Vagina (tissue), 2 donors: ENCODE results near the gene EEF1E1. TPM values are rescaled to one million over a fixed set of nuclear protein-coding genes. Genes with fewer than 3 reads are reported as not detected.
"Not testable (repeated sequence)": the region's sequence is repeated elsewhere in the genome, so short reads cannot be mapped to it uniquely, and the experiment has no call there.

Experiments used
- DNase-seq, 2 donors: peaks; one replicate each; pipeline ENCODE4 v3.0.0-alpha.2; 2017; ENCODE audit errors: extremely low spot score in 2 of 2
- H3K27ac ChIP-seq: fragments of 200-600 bp; sonication (generic); one replicate; pipeline ENCODE4 v1.5.1; 2019
- H3K27me3 ChIP-seq: fragments of 200-600 bp; sonication (generic); one replicate; pipeline ENCODE4 v1.5.1; 2019
- H3K36me3 ChIP-seq, 2 donors: fragments of 200-600 bp; sonication (generic); one replicate each; pipeline ENCODE4 v1.5.1; 2017 to 2019
- H3K4me1 ChIP-seq: fragments of 200-600 bp; sonication (generic); one replicate; pipeline ENCODE4 v1.5.1; 2019
- H3K4me3 ChIP-seq, 2 donors: fragments of 200-600 bp; sonication (generic); 1 replicate in 1 of 2; 2 replicates in 1 of 2; pipeline ENCODE4 v1.5.1; 2016 to 2019
- H3K9me3 ChIP-seq: fragments of 200-600 bp; sonication (generic); one replicate; pipeline ENCODE4 v1.5.1; 2019
- CTCF ChIP-seq, 3 experiments: fragments of 450-650 bp in 2 of 3; fragments of 200-600 bp in 1 of 3; sonication (generic) in 1 of 3; IDR thresholded peaks; one replicate each; pipeline ENCODE4 v1.5.1; 2017 to 2019; ENCODE audit warnings: antibody characterized with exemption in 3 of 3, mild to moderate bottlenecking in 2 of 3, moderate library complexity in 2 of 3
- POLR2A ChIP-seq, 2 donors: fragments of 450-650 bp; IDR thresholded peaks; one replicate each; pipeline ENCODE4 v1.6.1; 2017; ENCODE audit warnings: antibody characterized with exemption in 2 of 2, mild to moderate bottlenecking in 2 of 2, moderate library complexity in 2 of 2
- POLR2AphosphoS5 ChIP-seq, 2 donors: sonication (generic); formaldehyde crosslinking; IDR thresholded peaks; one replicate each; pipeline ENCODE4 v1.9.0; 2017; ENCODE audit warnings: antibody characterized with exemption in 2 of 2, mild to moderate bottlenecking in 2 of 2, low read depth in 1 of 2; ENCODE audit not compliant: insufficient read depth in 1 of 2
- intact Hi-C: fragments of 100-400 bp; cut with DNase I; formaldehyde crosslinking; loops from one replicate; pipeline ENCODE4 v1.15.1; 2023
- total RNA-seq: library from RNA; depleted of rRNA; stranded (reverse); fragments of >200 nt; gene quantifications from one replicate; pipeline ENCODE4 v1.2.3, GENCODE V29; 2016

EEF1E1 gene
- total RNA-seq, 1 donor from 2014 or later: 53.0 TPM

- Histone ChIP-seq H3K9me3 (no peaks in the 10 kb centered on the region), H3K4me3 (no peak overlapping the region), H3K27me3 (no peaks in the 10 kb centered on the region), H3K36me3 (peaks cover 0 to 23% of the 10 kb centered on the region in 2 donors), H3K4me1 (peaks cover 6% of the 10 kb centered on the region), H3K27ac (no peak overlapping the region)
- DNase-seq: no peak
- intact Hi-C loops: no loop called here
- TF ChIP-seq POLR2AphosphoS5 (IDR thresholded peaks at IDR 0.05; ENCODE audit: insufficient read depth in 1 of 2, low read depth in 1 of 2) (no peak), CTCF (IDR thresholded peaks at IDR 0.05) (no peak), POLR2A (IDR thresholded peaks at IDR 0.05) (no peak)
Observed at GRCh38 chr6:8043221-8043620, 59.1 kb downstream of the EEF1E1 start.

DNA sequence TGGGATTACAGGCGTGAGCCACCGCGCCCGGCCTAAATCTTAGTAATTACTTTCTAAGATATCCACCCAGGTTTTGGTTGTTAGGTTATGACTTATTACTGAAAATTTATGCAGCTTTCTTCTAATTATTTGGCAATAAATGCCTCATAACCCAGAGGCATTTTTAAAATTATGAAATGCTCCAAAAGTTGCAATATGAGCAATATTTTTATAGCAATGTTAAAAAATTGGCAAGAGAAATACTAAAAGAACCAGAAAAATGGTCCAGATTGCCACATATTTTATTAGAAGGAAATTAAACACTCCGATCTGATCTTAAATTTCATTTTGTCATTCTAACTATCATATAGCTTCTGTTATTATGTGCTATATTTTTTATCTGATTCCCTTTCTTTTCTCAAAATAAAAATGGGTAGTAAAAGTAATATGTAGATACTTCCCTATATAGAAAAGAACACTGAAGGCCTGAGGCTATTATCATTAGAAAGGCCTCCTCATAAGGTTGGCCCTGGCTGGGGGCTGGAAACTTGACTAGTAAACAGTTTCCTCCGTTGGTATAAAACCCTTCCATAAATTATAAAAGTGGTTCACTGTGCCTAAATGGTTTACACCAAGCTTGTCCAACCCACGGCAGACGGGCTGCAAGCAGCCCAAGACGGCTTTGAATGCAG is 60.3 kb downstream of the EEF1E1 start:
- H3K4me3 ChIP-seq: no peak overlapping the region
- peaks cover 0 to 23% of the 10 kb centered on the region in 2 donors for H3K36me3 ChIP-seq
- no peaks in the 10 kb centered on the region for H3K27me3 ChIP-seq
- no peaks in the 10 kb centered on the region for H3K4me1 ChIP-seq
- intact Hi-C loops: no loop called here
- no peak for TF ChIP-seq POLR2A (IDR thresholded peaks at IDR 0.05)
- TF ChIP-seq POLR2AphosphoS5 (IDR thresholded peaks at IDR 0.05; ENCODE audit: insufficient read depth in 1 of 2, low read depth in 1 of 2): no peak
- TF ChIP-seq CTCF (IDR thresholded peaks at IDR 0.05): no peak
- no peaks in the 10 kb centered on the region for H3K9me3 ChIP-seq
- DNase-seq: no peak
- H3K27ac ChIP-seq: no peak overlapping the region

DNA sequence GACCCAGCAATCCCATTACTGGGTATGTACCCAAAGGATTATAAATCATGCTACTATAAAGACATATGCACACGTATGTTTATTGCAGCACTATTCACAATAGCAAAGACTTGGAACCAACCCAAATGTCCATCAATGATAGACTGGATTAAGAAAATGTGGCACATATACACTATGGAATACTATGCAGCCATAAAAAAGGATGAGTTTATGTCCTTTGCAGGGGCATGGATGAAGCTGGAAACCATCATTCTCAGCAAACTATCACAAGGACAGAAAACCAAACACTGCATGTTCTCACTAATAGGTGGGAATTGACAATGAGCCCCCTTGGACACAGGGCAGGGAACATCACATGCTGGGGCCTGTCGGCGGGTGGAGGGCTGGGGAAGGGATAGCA is 68.2 kb downstream of the EEF1E1 start:
- H3K4me1 ChIP-seq, H3K4me3 ChIP-seq, H3K27me3 ChIP-seq, H3K36me3 ChIP-seq, H3K9me3 ChIP-seq, intact Hi-C loops, H3K27ac ChIP-seq, DNase-seq: not testable (repeated sequence)

GRCh38 chr6:8030920-8031319 is 71.4 kb downstream of the EEF1E1 start:
- Histone ChIP-seq H3K4me1 (peaks cover 10% of the 10 kb centered on the region), H3K27me3 (no peaks in the 10 kb centered on the region), H3K36me3 (no peaks in the 10 kb centered on the region), H3K27ac (no peak overlapping the region), H3K9me3 (no peaks in the 10 kb centered on the region), H3K4me3 (no peak overlapping the region)
- DNase-seq: no peak
- TF ChIP-seq POLR2AphosphoS5 (IDR thresholded peaks at IDR 0.05; ENCODE audit: insufficient read depth in 1 of 2, low read depth in 1 of 2) (no peak), CTCF (IDR thresholded peaks at IDR 0.05) (no peak), POLR2A (IDR thresholded peaks at IDR 0.05) (no peak)
- intact Hi-C loops: no loop called here

Other genes with a start within 250 kb of the EEF1E1 start
- 88.1 TPM for gene TXNDC5, start 191.8 kb downstream of the EEF1E1 start, total RNA-seq
- gene BLOC1S5, start 38.2 kb downstream of the EEF1E1 start, total RNA-seq: 9.6 TPM